HCT116 (cell line): Measurements from ENCODE around the gene IRX3. TPM values are rescaled to one million over a fixed set of nuclear protein-coding genes. Genes with fewer than 3 reads are reported as not detected.

Experiments
- ATAC-seq: fragments of 200-7000 bp; cut with Tn5 transposase; 2 replicates; pipeline ENCODE4 v1.9.1; 2020; ENCODE audit warnings: mild to moderate bottlenecking, moderate library complexity
- BruUV-seq: library from RNA; stranded (reverse); fragments of 400-500 nt; replicated peaks from 2 replicates; lab custom pipeline; 2021; lab: Mats Ljungman, UMichigan
- CTCF ChIA-PET: fragments of 300-600 bp; sonication (Branson Sonifier 250); formaldehyde crosslinking; loops from one replicate; lab custom pipeline; 2021; ENCODE audit warnings: antibody characterized with exemption; lab: Charles Lee
- POLR2A ChIA-PET: fragments of 300-600, 350-600 bp; sonication (Branson Sonifier 250); formaldehyde crosslinking; loops from one replicate; lab custom pipeline; 2021; ENCODE audit warnings: antibody characterized with exemption; lab: Charles Lee
- RAD21 ChIA-PET, 2 experiments: fragments of 300-600 bp; sonication (Branson Sonifier 250); formaldehyde crosslinking; loops; one replicate each; lab custom pipeline; 2023; ENCODE audit warnings: low total read pairs in 2 of 2; ENCODE audit not compliant: uncharacterized antibody in 2 of 2, unreplicated experiment in 2 of 2, low non-redundant PET in 1 of 2; lab: Charles Lee
- DNase-seq: peaks from one replicate; pipeline ENCODE4 v3.0.0-alpha.2; 2010; ENCODE audit warnings: low read depth, low spot score
- H2AFZ ChIP-seq: fragments of 200-600 bp; shearing (Covaris generic), sonication (generic); 2 replicates; pipeline ENCODE4 v1.6.1; 2017; ENCODE audit warnings: low read depth, mixed run types, mixed read lengths, antibody characterized with exemption, low read length; ENCODE audit not compliant: poor library complexity, severe bottlenecking
- H3K27ac ChIP-seq: 2 replicates; pipeline ENCODE4 v1.5.1; 2012; ENCODE audit warnings: low read depth, low read length
- H3K27me3 ChIP-seq: fragments of 200-600 bp; sonication (generic); 2 replicates; pipeline ENCODE4 v1.6.1; 2016; ENCODE audit warnings: mixed run types, low read length, mixed read lengths; ENCODE audit not compliant: insufficient read depth
- H3K36me3 ChIP-seq, 2 experiments: fragments of 200-500 bp in 1 of 2; fragments of 200-600 bp in 1 of 2; sonication (Bioruptor generic) in 1 of 2; sonication (generic) in 1 of 2; 2 replicates each; pipeline versions ENCODE4 v1.5.1 to v1.6.1; 2014 to 2016; ENCODE audit warnings: low read length in 2 of 2, inconsistent platforms in 1 of 2, mixed read lengths in 1 of 2, mixed run types in 1 of 2; ENCODE audit not compliant: insufficient read depth in 2 of 2, control insufficient read depth in 1 of 2
- H3K4me1 ChIP-seq, 2 experiments: fragments of 200-600 bp in 1 of 2; sonication (generic) in 1 of 2; 2 replicates each; pipeline versions ENCODE4 v1.5.1 to v1.6.1; 2012 to 2017; ENCODE audit warnings: low read length in 2 of 2, inconsistent platforms in 1 of 2, mild to moderate bottlenecking in 1 of 2, mixed read lengths in 1 of 2, mixed run types in 1 of 2, moderate library complexity in 1 of 2; ENCODE audit not compliant: insufficient read depth in 2 of 2, control insufficient read depth in 1 of 2
- H3K4me2 ChIP-seq: fragments of 200-600 bp; sonication (generic); 2 replicates; pipeline ENCODE4 v1.6.1; 2017; ENCODE audit warnings: mixed run types, low read length, mixed read lengths
- H3K4me3 ChIP-seq, 2 experiments: fragments of 200-600 bp in 1 of 2; sonication (generic) in 1 of 2; replicated peaks in 1 of 2; 2 replicates each; pipeline ENCODE4 v1.5.1; 2011 to 2016; ENCODE audit warnings: low read length in 2 of 2, control low read depth in 1 of 2, low read depth in 1 of 2, mild to moderate bottlenecking in 1 of 2, mixed read lengths in 1 of 2, mixed run types in 1 of 2
- H3K79me2 ChIP-seq: fragments of 200-600 bp; sonication (generic); 2 replicates; pipeline ENCODE4 v1.6.1; 2017; ENCODE audit warnings: mild to moderate bottlenecking, mixed run types, low read length, moderate library complexity, mixed read lengths; ENCODE audit not compliant: insufficient read depth
- H3K9ac ChIP-seq: fragments of 200-600 bp; sonication (generic); 2 replicates; pipeline ENCODE4 v1.6.1; 2016; ENCODE audit warnings: low read length, mixed read lengths
- H3K9me2 ChIP-seq: fragments of 200-600 bp; sonication (generic), shearing (Covaris generic); 2 replicates; pipeline ENCODE4 v1.6.1; 2017; ENCODE audit warnings: mixed run types, mild to moderate bottlenecking, moderate library complexity; ENCODE audit not compliant: insufficient read depth
- H3K9me3 ChIP-seq, 2 experiments: fragments of 200-500 bp in 1 of 2; fragments of 200-600 bp in 1 of 2; sonication (Bioruptor generic) in 1 of 2; sonication (generic) in 1 of 2; 2 replicates each; pipeline ENCODE4 v1.6.1; 2014 to 2017; ENCODE audit warnings: low read length in 2 of 2, mixed read lengths in 2 of 2, inconsistent platforms in 1 of 2, low read depth in 1 of 2, mild to moderate bottlenecking in 1 of 2, mixed run types in 1 of 2, moderate library complexity in 1 of 2; ENCODE audit not compliant: control insufficient read depth in 1 of 2, insufficient read depth in 1 of 2
- H4K20me1 ChIP-seq: fragments of 200-600 bp; sonication (generic), shearing (Covaris generic); 2 replicates; pipeline ENCODE4 v1.6.1; 2017; ENCODE audit warnings: mixed run types, mild to moderate bottlenecking, moderate library complexity; ENCODE audit not compliant: insufficient read depth
- ATF3 ChIP-seq: IDR thresholded peaks from 2 replicates; pipeline ENCODE4 v1.6.1; 2012
- CBX3 ChIP-seq: IDR thresholded peaks from 2 replicates; pipeline ENCODE4 v1.6.1; 2012; ENCODE audit warnings: low read depth
- CEBPB ChIP-seq: IDR thresholded peaks from 2 replicates; pipeline ENCODE4 v1.6.1; 2012; ENCODE audit warnings: low read depth
- CTCF ChIP-seq, 3 experiments: fragments of 200-600 bp in 1 of 3; sonication (generic) in 1 of 3; IDR thresholded peaks in 2 of 3; conservative IDR thresholded peaks in 1 of 3; 2 replicates each; pipeline ENCODE4 v1.5.1; 2012 to 2017; ENCODE audit warnings: low read depth in 2 of 3, low read length in 2 of 3, antibody characterized with exemption in 1 of 3, borderline replicate concordance in 1 of 3, control low read depth in 1 of 3, mild to moderate bottlenecking in 1 of 3, mixed read lengths in 1 of 3, mixed run types in 1 of 3, moderate library complexity in 1 of 3; ENCODE audit not compliant: insufficient read depth in 1 of 3
- EGR1 ChIP-seq: IDR thresholded peaks from 2 replicates; pipeline ENCODE4 v1.6.1; 2012; ENCODE audit warnings: low read depth
- ELF1 ChIP-seq: IDR thresholded peaks from 2 replicates; pipeline ENCODE4 v1.6.1; 2012; ENCODE audit warnings: low read depth, borderline replicate concordance
- EZH2phosphoT487 ChIP-seq: fragments of 200-600 bp; IDR thresholded peaks from 2 replicates; pipeline ENCODE4 v1.6.1; 2018; ENCODE audit warnings: antibody characterized with exemption, borderline replicate concordance
- FOSL1 ChIP-seq: IDR thresholded peaks from 2 replicates; pipeline ENCODE4 v1.6.1; 2012; ENCODE audit warnings: low read depth
- JUND ChIP-seq: IDR thresholded peaks from 2 replicates; pipeline ENCODE4 v1.6.1; 2012
- POLR2AphosphoS5 ChIP-seq: IDR thresholded peaks from 2 replicates; pipeline ENCODE4 v1.6.1; 2011; ENCODE audit warnings: mild to moderate bottlenecking, low read depth, low read length, moderate library complexity
- RAD21 ChIP-seq: IDR thresholded peaks from 2 replicates; pipeline ENCODE4 v1.6.1; 2012; ENCODE audit warnings: low read depth, mild to moderate bottlenecking
- REST ChIP-seq: IDR thresholded peaks from 2 replicates; pipeline ENCODE4 v1.6.1; 2012; ENCODE audit warnings: low read depth
- SP1 ChIP-seq: IDR thresholded peaks from 2 replicates; pipeline ENCODE4 v1.6.1; 2012; ENCODE audit warnings: low read depth
- YY1 ChIP-seq: IDR thresholded peaks from 2 replicates; pipeline ENCODE4 v1.6.1; 2011; ENCODE audit warnings: low read length, low read depth, moderate library complexity, mild to moderate bottlenecking; ENCODE audit not compliant: insufficient replicate concordance; ENCODE audit errors: extremely low read depth
- intact Hi-C: fragments of 100-400 bp; cut with micrococcal nuclease; formaldehyde crosslinking; loops from 2 replicates; pipeline ENCODE4 v1.10.0; 2022
- total RNA-seq: library from RNA; stranded (reverse); gene quantifications from one replicate; pipeline ENCODE4 v1.2.1, GENCODE V29; 2021; ENCODE audit not compliant: unreplicated experiment
- TF ChIP-seq, protein P1 (sequence below): IDR thresholded peaks from 2 replicates; pipeline ENCODE4 v1.6.1; 2012

IRX3 gene
- total RNA-seq, 1 experiment from 2014 or later, result 2.0 TPM

- CTCF ChIA-PET, result no interaction called here
- DNase-seq, result no peak
Measured at GRCh38 chr16:54283725-54284318, 2.8 kb downstream of the IRX3 start.

More at GRCh38 chr16:54283725-54284318, 2.8 kb downstream of the IRX3 start:
- POLR2A ChIA-PET, result no interaction called here
- TF ChIP-seq ELF1, result no peak
- TF ChIP-seq EGR1, result no peak
- TF ChIP-seq CTCF (IDR thresholded peaks at IDR 0.05 in 2 of 3, conservative IDR thresholded peaks at IDR 0.05 in 1 of 3; ENCODE audit: borderline replicate concordance in 1 of 3, insufficient read depth in 1 of 3, low read depth in 2 of 3, low read length in 2 of 3), result no peak
- no peak for TF ChIP-seq FOSL1
- no peak for TF ChIP-seq ATF3
- no peak for TF ChIP-seq RAD21
- no peak for TF ChIP-seq SP1
- no peak for TF ChIP-seq CEBPB
- TF ChIP-seq EZH2phosphoT487, result no peak
- TF ChIP-seq YY1, result no peak
- no peak for TF ChIP-seq CBX3
- TF ChIP-seq, protein P1, sequence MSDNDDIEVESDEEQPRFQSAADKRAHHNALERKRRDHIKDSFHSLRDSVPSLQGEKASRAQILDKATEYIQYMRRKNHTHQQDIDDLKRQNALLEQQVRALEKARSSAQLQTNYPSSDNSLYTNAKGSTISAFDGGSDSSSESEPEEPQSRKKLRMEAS, result no peak
- no peak for TF ChIP-seq REST
- TF ChIP-seq JUND, result no peak
- no peak for TF ChIP-seq POLR2AphosphoS5
- TF ChIP-seq, all 23 proteins: peak for 0
- H4K20me1 ChIP-seq, result no peaks in the 10 kb centered on the region
- no TSS peak for BruUV-seq
- H3K9ac ChIP-seq, result no peak overlapping the region
- intact Hi-C loops, result loop anchor here (5.0 to 10.0 kb wide), 6 partner anchors 389 to 973 kb away; no protein-coding TSS in a partner anchor
- H3K4me3 ChIP-seq, result no peak overlapping the region
- no peaks in the 10 kb centered on the region for H3K79me2 ChIP-seq
- no peak overlapping the region for H3K4me2 ChIP-seq
- H3K4me1 ChIP-seq, result peaks cover 7 to 30% of the 10 kb centered on the region in 2 experiments
- no peaks in the 10 kb centered on the region for H3K9me3 ChIP-seq
- no peaks in the 10 kb centered on the region for H3K9me2 ChIP-seq
- ATAC-seq, result no peak
- no peaks in the 10 kb centered on the region for H3K36me3 ChIP-seq
- RAD21 ChIA-PET, result no interaction called here
- no peak overlapping the region for H2AFZ ChIP-seq
- H3K27me3 ChIP-seq, result no peaks in the 10 kb centered on the region
- no peak overlapping the region for H3K27ac ChIP-seq
